Measurements from ENCODE around the gene RNF39. TPM values are rescaled to one million over a fixed set of nuclear protein-coding genes. Genes with fewer than 3 reads are reported as not detected.

Gene RNF39
- total and polyA plus RNA-seq, 2 donors (not counting 3 experiments of a cell fraction or from before 2014, with no cell fraction given), result not detected

DNA sequence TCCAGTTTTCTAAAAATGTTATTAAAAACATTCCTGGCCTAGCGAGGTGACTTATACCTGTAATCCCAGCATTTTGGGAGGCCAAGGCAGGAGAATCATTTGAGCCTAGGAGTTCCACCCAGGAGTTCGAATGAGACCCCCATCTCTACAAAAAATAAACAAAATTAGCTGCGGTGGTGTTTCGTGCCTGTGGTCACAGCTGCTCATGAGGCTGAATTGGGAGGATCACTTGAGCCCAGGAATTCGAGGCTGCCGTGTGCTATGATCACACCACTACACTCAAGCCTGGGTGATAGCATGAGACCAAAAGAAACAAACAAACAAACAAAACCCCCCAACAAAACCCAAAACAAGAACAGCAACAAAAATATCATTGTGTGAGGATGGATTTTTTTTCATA, 34.3 kb downstream of the RNF39 start:
- intact Hi-C loops (cut with micrococcal nuclease), result no loop called here
- no peaks in the 10 kb centered on the region for H3K27me3 ChIP-seq (ENCODE audit: control insufficient read depth in 2 of 2, insufficient read depth in 2 of 2, low read length in 2 of 2)
- no peaks in the 10 kb centered on the region for H3K4me1 ChIP-seq (ENCODE audit: control insufficient read depth, extremely low read depth, insufficient read depth, low read length)
- ChIA-PET POLR2A (no interaction called here), CTCF (no interaction called here)
- TF ChIP-seq POLR2AphosphoS5 (IDR thresholded peaks at IDR 0.05; ENCODE audit: insufficient read depth, low read depth, low read length) (no peak), EZH2 (IDR thresholded peaks at IDR 0.05; ENCODE audit: borderline replicate concordance, low read depth, low read length, severe bottlenecking) (no peak), POLR2A (IDR thresholded peaks at IDR 0.05; ENCODE audit: low read depth, low read length) (no peak), MYC (IDR thresholded peaks at IDR 0.05; ENCODE audit: low read depth, low read length) (no peak), FOS (IDR thresholded peaks at IDR 0.05; ENCODE audit: borderline replicate concordance, insufficient read depth, low read length) (no peak), GATA2 (IDR thresholded peaks at IDR 0.05; ENCODE audit: insufficient read depth, insufficient read length, low read depth, low read length) (no peak)
- TF ChIP-seq, protein P1, sequence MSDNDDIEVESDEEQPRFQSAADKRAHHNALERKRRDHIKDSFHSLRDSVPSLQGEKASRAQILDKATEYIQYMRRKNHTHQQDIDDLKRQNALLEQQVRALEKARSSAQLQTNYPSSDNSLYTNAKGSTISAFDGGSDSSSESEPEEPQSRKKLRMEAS (IDR thresholded peaks at IDR 0.05; ENCODE audit: insufficient read depth, insufficient read length), result no peak
- TF ChIP-seq, protein P2, sequence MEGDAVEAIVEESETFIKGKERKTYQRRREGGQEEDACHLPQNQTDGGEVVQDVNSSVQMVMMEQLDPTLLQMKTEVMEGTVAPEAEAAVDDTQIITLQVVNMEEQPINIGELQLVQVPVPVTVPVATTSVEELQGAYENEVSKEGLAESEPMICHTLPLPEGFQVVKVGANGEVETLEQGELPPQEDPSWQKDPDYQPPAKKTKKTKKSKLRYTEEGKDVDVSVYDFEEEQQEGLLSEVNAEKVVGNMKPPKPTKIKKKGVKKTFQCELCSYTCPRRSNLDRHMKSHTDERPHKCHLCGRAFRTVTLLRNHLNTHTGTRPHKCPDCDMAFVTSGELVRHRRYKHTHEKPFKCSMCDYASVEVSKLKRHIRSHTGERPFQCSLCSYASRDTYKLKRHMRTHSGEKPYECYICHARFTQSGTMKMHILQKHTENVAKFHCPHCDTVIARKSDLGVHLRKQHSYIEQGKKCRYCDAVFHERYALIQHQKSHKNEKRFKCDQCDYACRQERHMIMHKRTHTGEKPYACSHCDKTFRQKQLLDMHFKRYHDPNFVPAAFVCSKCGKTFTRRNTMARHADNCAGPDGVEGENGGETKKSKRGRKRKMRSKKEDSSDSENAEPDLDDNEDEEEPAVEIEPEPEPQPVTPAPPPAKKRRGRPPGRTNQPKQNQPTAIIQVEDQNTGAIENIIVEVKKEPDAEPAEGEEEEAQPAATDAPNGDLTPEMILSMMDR (IDR thresholded peaks at IDR 0.05; ENCODE audit: extremely low read depth in 1 of 2, insufficient read depth in 1 of 2, low read depth in 1 of 2, low read length in 2 of 2), result no peak
- BruUV-seq (replicated peaks), result no TSS peak
- no peak overlapping the region for H3K4me2 ChIP-seq (ENCODE audit: insufficient read depth, low read length)
- H3K9ac ChIP-seq (replicated peaks; ENCODE audit: extremely low read depth, insufficient read depth, low read length), result no peak overlapping the region
- H3K9me3 ChIP-seq (replicated peaks; ENCODE audit: control insufficient read depth, insufficient read depth, low read length), result no peaks in the 10 kb centered on the region
- FAIRE-seq (peak; percentile 53), DNase-seq (ENCODE audit: low read depth, low spot score) (no peak)
- no peak overlapping the region for H3K4me3 ChIP-seq (replicated peaks in 1 of 3; ENCODE audit: insufficient read depth in 1 of 3, low read depth in 1 of 3, low read length in 3 of 3)
- dilution Hi-C loops (cut with MboI; ENCODE audit: extremely low pct_ligation_motif_present, low sequenced_read_pairs), result no loop called here
- H3K36me3 ChIP-seq (ENCODE audit: control insufficient read depth in 2 of 2, extremely low read depth in 1 of 2, insufficient read depth in 2 of 2, low read length in 2 of 2), result no peaks in the 10 kb centered on the region
- no peaks in the 10 kb centered on the region for H3K79me2 ChIP-seq (ENCODE audit: control insufficient read depth, insufficient read depth, low read length)
- H3K9me1 ChIP-seq (replicated peaks; ENCODE audit: control insufficient read depth, extremely low read depth, insufficient read depth, low read length), result no peaks in the 10 kb centered on the region
- no peak overlapping the region for H3K27ac ChIP-seq (ENCODE audit: insufficient read depth, low read depth, low read length)
- no peak overlapping the region for H2AFZ ChIP-seq (ENCODE audit: low read depth, low read length)
- no peaks in the 10 kb centered on the region for H4K20me1 ChIP-seq (replicated peaks; ENCODE audit: control insufficient read depth, extremely low read depth, insufficient read depth, low read length)
